Coronary artery (tissue), 2 donors: ENCODE results near the gene EMP1.
"Not testable (repeated sequence)": the region's sequence is repeated elsewhere in the genome, so short reads cannot be mapped to it uniquely, and the experiment has no call there.

Experiments used
- DNase-seq: peaks from one replicate; pipeline ENCODE4 v3.0.0-alpha.2; 2017; ENCODE audit warnings: low spot score
- H3K27ac ChIP-seq, 2 donors: fragments of 200-600 bp; sonication (generic); one replicate each; pipeline ENCODE4 v1.5.1; 2016 to 2019
- H3K4me3 ChIP-seq: fragments of 200-600 bp; sonication (generic); 2 replicates; pipeline ENCODE4 v1.5.1; 2016; ENCODE audit warnings: mild to moderate bottlenecking, moderate library complexity
- TF ChIP-seq, protein P1 (sequence below): fragments of 200-600 bp; sonication (generic); IDR thresholded peaks from one replicate; pipeline ENCODE4 v1.5.1; 2019; ENCODE audit warnings: antibody characterized with exemption

Gene EMP1

DNA sequence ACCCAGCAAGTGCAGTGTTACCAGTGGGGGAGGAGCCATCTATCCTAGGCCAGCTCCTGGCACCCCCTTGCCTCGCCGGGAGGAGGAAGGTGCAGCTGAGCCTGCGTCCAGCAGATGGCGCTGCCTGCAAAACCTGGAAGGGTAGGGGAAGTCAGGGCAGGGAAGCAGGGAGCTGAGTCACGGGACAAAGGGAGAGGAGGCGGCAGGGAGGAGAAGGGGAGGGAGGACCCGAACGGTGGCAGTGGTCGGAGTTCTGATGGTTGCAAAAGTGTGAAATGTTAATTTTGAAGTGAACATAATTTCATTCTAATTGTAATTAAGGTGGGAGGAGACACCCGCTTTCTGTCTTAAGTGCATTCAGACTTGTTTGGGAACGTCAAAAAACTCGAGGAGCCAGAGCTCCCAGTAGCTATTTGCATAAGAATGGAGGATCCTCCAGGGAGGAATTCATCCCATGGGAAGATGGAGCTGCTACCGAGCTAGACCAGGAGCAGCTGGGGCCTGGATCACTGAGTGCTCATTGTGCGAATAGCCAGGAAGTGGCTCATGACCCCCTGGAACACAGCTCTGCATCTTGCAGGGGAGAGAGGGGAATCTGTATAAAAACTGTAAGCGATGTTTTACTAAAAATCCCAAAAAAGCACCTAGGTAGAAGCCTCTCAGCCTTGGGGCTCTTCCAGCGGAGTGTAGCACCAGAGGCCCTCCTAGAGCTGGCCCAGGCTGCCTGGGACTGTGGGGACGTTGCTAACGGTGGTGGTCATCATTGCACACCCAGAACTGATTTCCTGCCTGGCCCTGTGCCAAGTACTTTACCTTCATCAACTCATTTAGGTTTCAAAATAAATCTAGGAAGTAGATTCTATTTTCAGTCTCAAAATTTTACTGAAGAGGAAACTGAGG lies 59.5 kb downstream of the EMP1 start:
- Histone ChIP-seq H3K4me3 (peak overlapping the region; percentile 62), H3K27ac (no peak overlapping the region)
- DNase-seq: peak; percentile 94
- TF ChIP-seq, protein P1, sequence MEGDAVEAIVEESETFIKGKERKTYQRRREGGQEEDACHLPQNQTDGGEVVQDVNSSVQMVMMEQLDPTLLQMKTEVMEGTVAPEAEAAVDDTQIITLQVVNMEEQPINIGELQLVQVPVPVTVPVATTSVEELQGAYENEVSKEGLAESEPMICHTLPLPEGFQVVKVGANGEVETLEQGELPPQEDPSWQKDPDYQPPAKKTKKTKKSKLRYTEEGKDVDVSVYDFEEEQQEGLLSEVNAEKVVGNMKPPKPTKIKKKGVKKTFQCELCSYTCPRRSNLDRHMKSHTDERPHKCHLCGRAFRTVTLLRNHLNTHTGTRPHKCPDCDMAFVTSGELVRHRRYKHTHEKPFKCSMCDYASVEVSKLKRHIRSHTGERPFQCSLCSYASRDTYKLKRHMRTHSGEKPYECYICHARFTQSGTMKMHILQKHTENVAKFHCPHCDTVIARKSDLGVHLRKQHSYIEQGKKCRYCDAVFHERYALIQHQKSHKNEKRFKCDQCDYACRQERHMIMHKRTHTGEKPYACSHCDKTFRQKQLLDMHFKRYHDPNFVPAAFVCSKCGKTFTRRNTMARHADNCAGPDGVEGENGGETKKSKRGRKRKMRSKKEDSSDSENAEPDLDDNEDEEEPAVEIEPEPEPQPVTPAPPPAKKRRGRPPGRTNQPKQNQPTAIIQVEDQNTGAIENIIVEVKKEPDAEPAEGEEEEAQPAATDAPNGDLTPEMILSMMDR: peak; percentile 83

DNA sequence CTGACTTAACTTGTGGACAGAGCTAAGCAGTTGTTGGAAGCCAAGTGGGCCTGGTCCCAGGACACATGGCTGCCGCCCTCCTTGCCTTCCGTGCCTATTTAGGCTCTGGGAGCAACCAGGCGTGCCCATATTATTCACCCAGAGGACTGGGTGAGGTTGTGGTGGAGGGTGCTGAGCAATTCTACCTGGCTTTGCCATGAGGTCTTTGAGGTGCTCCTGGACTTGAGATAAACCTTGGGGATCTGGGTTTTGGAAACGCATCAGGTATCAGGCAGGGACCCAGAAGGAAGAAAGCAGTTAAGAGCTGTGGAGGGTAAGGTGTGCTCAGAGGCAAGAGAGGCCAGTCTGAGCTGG lies 60.1 kb downstream of the EMP1 start:
- Histone ChIP-seq H3K4me3 (no peak overlapping the region), H3K27ac (no peak overlapping the region)
- DNase-seq: peak; percentile 50
- TF ChIP-seq, protein P1: no peak

DNA sequence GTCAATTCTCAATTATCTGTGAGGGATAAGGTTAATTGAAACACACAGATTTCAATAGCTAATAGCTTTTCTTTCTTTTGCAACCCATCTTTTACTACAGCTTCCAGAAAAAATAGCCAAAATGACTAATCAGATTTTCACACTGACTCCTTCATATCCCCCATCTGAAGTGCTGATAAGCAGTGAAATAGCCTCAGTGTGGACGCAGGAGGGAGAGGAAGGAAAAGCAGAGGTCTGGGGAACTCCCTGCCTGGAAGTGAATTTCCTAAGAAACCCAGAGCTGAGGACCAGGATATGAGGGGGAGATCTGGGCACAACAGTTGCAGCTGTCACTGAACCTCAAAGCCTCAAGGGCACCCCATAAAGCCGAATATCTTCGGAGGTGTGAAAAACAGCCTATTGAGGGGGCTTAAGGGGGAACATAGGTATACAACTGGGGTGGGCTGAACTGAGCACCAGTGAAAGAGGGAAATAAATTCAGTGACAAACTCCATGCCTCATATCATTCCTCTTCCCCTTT lies 60.9 kb downstream of the EMP1 start:
- no peak overlapping the region for H3K27ac ChIP-seq
- no peak for DNase-seq
- TF ChIP-seq, protein P1: no peak
- H3K4me3 ChIP-seq: no peak overlapping the region

DNA sequence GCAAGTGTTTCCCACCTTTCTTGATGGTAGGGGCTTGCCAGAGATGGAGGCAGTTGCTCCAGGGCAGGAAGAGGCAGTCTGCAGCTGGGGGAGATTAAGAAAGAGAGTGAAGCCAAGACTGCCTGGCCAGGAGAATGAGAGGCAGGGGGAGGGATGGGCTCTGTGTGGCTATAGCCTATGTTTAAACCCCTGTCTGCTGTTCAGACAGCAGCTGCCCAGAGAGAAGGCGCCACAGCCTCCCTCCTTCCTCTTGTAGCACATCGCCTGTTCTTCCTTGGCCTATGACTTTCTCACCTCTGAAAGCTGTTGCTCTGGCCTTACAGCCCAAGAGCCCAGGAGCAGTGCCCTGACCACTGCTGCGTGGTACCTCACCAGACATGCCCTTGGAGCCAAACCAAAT lies 61.7 kb downstream of the EMP1 start:
- Histone ChIP-seq H3K4me3 (no peak overlapping the region), H3K27ac (no peak overlapping the region)
- DNase-seq: no peak
- TF ChIP-seq, protein P1: no peak

DNA sequence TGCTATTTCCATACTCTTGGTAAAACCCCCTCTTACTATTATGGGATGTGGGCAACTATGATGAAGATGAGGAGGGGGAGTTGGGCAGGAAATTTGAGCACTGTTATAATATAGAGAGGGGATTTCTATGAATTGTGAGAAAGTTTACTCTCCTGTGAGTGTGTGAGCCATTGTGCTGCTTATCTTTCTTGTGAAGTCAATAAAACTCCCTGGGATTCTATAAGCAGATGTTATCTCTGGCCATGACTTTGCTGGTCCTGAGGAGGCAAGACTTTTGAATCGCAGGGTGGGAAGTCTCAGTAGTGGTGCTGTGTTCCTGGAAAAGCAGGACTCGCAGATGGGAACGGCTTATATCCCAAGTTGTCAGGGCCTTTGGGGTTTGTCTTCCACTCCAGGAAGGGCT lies 62.2 kb downstream of the EMP1 start:
- TF ChIP-seq, protein P1: no peak

DNA sequence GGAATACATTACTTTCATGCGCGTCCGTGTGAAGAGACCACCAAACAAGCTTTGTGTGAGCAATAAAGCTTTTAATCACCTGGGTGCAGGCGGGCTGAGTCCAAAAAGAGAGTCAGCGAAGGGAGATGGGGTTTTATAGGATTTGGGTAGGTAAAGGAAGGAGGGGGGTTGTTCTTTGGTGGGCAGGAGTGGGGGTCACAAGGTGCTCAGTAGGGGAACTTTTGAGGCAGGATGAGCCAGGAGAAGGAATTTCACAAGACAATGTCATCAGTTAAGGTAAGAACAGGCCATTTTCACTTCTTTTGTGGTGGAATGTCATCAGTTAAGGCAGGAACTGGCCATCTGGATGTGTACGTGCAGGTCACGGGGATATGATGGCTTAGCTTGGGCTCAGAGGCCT lies 63.1 kb downstream of the EMP1 start:
- not testable (repeated sequence) for DNase-seq, H3K4me3 ChIP-seq, H3K27ac ChIP-seq

More for the DNA sequence above, 62.2 kb downstream of the EMP1 start:
- DNase-seq: no peak
- Histone ChIP-seq H3K27ac (no peak overlapping the region), H3K4me3 (no peak overlapping the region)

DNA sequence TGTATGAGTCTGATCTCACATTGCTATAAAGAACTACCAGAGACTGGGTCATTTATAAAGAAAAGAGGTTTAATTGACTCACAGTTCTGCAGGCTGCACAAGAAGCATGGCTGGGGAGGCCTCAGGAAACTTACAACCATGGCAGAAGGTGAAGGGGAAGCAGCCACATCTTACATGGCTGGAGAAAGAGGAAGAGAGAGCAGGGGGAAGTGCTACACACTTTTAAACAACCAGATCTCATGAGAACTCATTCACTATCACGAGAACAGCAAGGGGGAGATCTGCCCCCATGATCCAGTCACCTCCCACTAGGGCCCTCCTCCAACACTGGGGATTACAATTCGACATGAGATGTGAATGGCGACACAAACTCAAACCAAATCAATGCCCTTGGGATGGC lies 71.3 kb downstream of the EMP1 start:
- not testable (repeated sequence) for DNase-seq, H3K27ac ChIP-seq, H3K4me3 ChIP-seq

DNA sequence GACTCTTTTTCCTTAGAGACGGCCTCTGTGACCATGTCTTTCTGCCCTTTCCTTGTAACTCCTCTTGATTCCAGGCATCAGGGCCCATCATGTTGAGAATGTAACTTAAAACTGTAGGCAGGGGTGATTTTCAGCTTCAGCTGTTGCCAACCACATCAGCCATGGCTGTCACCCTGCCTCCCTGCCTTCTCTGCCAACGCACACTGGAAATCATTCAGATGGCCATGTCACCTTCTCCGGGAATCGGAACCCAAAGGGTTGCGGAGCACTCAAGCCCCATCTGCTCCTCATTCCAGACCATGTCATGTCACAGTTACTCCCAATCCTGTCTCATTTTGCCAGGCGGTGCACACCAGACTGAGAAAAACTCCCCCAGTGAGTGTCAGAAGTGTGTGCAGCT lies 72.1 kb downstream of the EMP1 start:
- DNase-seq: no peak
- Histone ChIP-seq H3K4me3 (no peak overlapping the region), H3K27ac (no peak overlapping the region)
- TF ChIP-seq, protein P1: no peak
